LHCN-M2 (cell line): Measurements from ENCODE around the gene ZBTB2. TPM values are rescaled to one million over a fixed set of nuclear protein-coding genes. Genes with fewer than 3 reads are reported as not detected.
A peak's percentile ranks its signal among the peaks of the same experiment; 100 is the strongest.
"Not testable (repeated sequence)": the region's sequence is repeated elsewhere in the genome, so short reads cannot be mapped to it uniquely, and the experiment has no call there.

Source experiments
- DNase-seq: peaks from one replicate; pipeline ENCODE4 v3.0.0-alpha.2; 2012; ENCODE audit warnings: low read depth
- total RNA-seq: library from RNA; depleted of rRNA; stranded (reverse); fragments of >200 nt; gene quantifications from 2 replicates; pipeline ENCODE4 v1.2.3, GENCODE V29; 2014; rRNA removed

ZBTB2 gene
- total RNA-seq, 1 experiment from 2014 or later = 14.1 TPM

DNA sequence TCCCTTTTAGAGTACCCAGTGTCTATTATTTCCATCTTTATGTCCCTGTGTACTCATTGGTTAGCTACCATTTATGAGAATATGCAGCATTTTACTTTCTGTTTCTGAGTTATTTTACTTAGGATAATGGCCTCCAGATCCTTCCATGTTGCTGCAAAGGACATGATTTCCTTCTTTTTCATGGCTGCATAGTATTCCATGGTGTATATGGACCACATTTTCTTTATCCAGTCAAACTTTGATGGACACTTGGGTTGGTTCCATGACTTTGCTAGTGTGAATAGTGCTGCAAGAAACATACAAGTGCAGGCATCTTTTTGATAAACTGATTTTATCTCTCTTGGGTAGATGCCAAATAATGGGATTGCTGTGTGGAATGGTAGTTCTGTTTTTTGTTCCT is 55.4 kb downstream of the ZBTB2 start:
- no peak for DNase-seq

DNA sequence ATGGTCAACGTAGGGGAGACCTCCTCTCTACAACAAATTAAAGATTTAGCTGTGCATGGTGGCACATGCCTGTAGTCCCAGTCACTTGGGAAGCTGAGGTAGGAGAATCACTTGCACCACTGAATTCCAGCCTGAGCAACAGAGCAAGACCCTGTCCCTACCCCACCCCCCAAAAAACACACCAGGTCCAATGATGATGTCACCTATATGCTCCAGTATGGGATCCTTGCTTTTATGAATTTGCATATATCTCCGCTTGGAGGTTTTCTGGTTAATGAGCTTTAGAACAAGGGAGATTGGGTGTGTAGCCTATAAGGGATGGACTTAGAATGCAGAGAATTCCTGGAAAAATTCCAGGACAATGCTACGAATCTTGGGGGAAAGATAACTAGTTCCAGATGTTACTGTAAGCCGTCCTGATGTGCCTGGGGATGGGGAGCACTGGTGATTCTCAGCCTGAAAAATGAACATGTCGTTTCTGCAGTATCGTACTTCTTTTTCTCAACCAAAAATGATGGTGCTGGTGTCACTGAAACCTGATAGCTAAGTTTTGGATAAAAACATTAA is 61.1 kb downstream of the ZBTB2 start:
- no peak for DNase-seq

DNA sequence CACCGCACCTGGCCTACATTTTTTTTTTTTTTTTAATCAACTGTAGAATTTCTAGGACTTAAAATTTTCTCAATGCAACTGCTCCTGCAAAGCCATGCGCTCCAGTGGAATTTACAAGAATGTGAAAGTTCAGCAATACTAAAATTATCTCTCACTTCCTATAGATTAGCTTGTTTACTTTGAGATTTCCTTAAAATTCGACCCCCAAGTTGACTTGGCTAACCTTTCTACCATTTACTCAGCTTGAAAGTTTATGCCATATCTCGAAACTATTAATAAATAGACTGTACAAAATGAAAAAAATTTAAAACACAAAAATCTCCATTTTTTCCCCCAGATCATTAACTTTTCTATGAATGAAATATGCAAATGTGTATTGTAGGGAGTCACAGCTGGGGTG is 64.3 kb downstream of the ZBTB2 start:
- DNase-seq = no peak

DNA sequence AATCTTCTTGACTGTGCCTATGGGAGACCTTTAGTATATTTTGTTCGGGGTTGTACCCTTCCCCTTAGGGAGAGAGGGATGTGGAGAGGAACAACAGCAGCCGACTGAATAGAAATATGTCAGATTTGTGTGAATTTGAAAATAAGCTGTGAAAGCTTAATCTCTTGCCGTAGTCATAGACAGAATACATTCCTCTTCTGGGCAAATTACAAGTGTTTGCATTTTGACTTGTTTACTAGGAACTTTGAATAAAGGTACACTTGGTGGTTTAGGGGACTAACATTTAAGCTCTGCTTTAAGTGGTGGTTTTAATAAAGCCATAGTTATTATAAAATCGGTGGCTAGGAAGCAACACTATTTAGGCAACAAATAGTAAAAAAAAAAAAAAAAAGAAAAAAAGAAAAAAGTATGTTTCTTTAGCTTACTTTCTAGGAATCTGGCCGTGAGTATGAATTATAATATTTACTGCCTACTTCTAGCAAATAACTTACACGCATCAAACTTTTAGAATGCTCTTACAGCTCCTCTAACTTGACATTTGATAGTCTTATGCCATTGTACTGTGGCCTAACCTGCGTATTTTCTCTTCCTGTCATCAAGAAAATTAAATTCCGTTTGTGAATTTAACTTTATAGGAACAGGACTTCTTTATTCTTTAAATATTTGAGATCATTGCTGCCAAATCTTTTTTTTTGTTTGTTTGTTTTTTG is 65.1 kb downstream of the ZBTB2 start:
- no peak for DNase-seq

GRCh38 chr6:151325075-151326050 is 66.0 kb downstream of the ZBTB2 start:
- peak; percentile 66 for DNase-seq

GRCh38 chr6:151324488-151324825 is 66.9 kb downstream of the ZBTB2 start:
- no peak for DNase-seq

GRCh38 chr6:151323791-151324487 is 67.4 kb downstream of the ZBTB2 start:
- DNase-seq = peak; percentile 88

- no peak for DNase-seq
Measured at GRCh38 chr6:151322570-151322969, 68.8 kb downstream of the ZBTB2 start.

- DNase-seq = no peak
Measured at GRCh38 chr6:151321438-151321837, 69.9 kb downstream of the ZBTB2 start.

DNA sequence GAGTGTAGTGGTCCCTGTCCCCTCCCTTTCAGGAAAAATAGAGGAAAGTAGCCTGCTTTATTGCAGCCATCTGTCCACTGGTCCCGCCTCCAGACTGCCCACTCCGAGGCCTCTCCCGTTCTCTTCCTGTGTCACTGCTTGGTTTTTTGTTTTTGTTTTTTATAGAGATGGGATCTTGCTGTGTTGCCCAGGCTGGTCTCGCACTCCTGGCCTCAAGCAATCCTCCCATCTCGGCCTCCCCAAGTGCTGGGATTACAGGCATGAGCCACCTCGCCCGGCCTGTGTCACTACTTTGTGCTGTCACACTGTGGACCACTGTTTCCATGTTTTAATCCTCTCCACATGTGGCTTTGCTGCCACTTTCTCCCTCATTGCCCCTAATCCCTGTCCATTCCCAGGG is 71.2 kb downstream of the ZBTB2 start:
- no peak for DNase-seq

GRCh38 chr6:151317995-151318365 is 73.4 kb downstream of the ZBTB2 start:
- no peak for DNase-seq

- DNase-seq = peak; percentile 60
Measured at GRCh38 chr6:151317103-151317994, 74.0 kb downstream of the ZBTB2 start.

DNA sequence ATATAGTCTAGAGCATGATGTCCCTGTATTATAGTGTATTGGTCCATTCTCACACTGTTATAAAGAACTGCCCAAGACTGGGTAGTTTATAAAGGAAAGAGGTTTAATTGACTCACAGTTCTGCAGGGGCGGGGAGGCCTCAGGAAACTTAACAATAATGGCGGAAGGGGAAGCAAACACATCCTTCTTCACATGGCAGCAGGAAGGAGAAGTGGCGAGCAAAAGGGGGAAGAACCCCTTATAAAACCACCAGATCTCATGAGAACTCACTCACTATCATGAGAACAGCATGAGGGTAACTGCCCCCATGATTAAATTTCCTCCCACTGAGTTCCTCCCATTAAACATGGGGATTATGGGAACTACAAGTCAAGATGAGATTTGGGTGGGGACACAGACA is 75.7 kb downstream of the ZBTB2 start:
- DNase-seq = not testable (repeated sequence)

Other genes starting within 250 kb of the ZBTB2 start
- gene AKAP12, start 151.6 kb downstream of the ZBTB2 start, total RNA-seq = 37.9 and 46.3 TPM in 2 replicates
- 24.1 and 27.7 TPM in 2 replicates for gene RMND1, start 60.6 kb upstream of the ZBTB2 start, total RNA-seq
- gene CCDC170, start 102.5 kb upstream of the ZBTB2 start, total RNA-seq = 0.06 TPM in 1 of 2 replicates, not detected in the other